ENCODE measurements around the gene LRP5. TPM values are rescaled to one million over a fixed set of nuclear protein-coding genes. Genes with fewer than 3 reads are reported as not detected.

Gene LRP5
- total and polyA plus RNA-seq, 9 of the 15 experiments (the other 6 are each of a cell fraction or from before 2014, with no cell fraction given): 0.48 to 44.2 (median 13.5) TPM

DNA sequence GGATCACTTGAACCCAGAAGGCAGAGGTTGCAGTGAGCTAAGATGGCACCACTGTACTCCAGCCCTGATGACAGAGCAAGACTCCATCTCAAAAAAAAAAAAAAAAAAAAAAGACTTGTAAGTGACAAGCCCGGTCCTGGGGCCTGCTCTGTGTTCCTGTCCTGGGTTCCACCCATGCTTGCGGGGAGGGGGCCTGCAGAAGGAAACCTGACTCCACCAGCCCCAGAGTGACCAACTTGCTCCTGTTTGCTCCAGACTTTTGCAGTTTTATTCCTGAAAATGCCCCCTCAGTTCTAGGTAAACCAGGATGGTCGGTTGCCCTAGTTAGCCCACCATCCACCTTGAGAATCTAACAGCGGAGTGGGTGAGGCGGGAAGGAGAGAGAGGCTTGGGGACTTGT, 10.1 kb upstream of the LRP5 start:
- DNase-seq (ENCODE audit: extremely low read depth in 1 of 4, low spot score in 3 of 4) (no peak), ATAC-seq (no peak), FAIRE-seq (no peak)
- ChIA-PET CTCF (ENCODE audit: low intra/inter-chr PET ratio) (no interaction called here), POLR2A (interaction anchor here (0.6 to 1.1 kb wide), 3 partner anchors 9 to 92 kb away, joined by 3 read pairs; no protein-coding TSS in a partner anchor)
- no TSS peak for BruUV-seq (replicated peaks)
- no peaks in the 10 kb centered on the region for H3K27me3 ChIP-seq (ENCODE audit: control insufficient read depth in 2 of 2, insufficient read depth in 2 of 2, low read length in 2 of 2)
- H3K4me2 ChIP-seq (ENCODE audit: insufficient read depth, low read length): no peak overlapping the region
- no peak overlapping the region for H3K4me3 ChIP-seq
- H3K9me3 ChIP-seq (replicated peaks; ENCODE audit: control insufficient read depth, insufficient read depth, low read depth, low read length): no peaks in the 10 kb centered on the region
- intact Hi-C loops (cut with micrococcal nuclease): no loop called here
- peaks cover 6 to 27% of the 10 kb centered on the region in 2 experiments for H3K4me1 ChIP-seq (replicated peaks in 1 of 2; ENCODE audit: control insufficient read depth in 2 of 2, insufficient read depth in 2 of 2, low read length in 2 of 2)
- H3K79me2 ChIP-seq (ENCODE audit: control insufficient read depth, insufficient read depth, low read length): no peaks in the 10 kb centered on the region
- H4K20me1 ChIP-seq (replicated peaks; ENCODE audit: control insufficient read depth, insufficient read depth, low read length): no peaks in the 10 kb centered on the region
- in situ Hi-C loops (cut with MboI): no loop called here
- H3K9me1 ChIP-seq (ENCODE audit: control insufficient read depth, insufficient read depth, low read length): no peaks in the 10 kb centered on the region
- peak overlapping the region; percentile 53; the same call in 1 of the 2 replicates for H2AFZ ChIP-seq (ENCODE audit: low read depth, low read length)
- H3K36me3 ChIP-seq (ENCODE audit: control insufficient read depth, insufficient read depth, low read length): no peaks in the 10 kb centered on the region
- WGBS (ENCODE audit: insufficient coverage, low coverage, missing lambda C conversion rate): 80% methylated on average over 2 of the region's 5 CpGs
- H3K9ac ChIP-seq (ENCODE audit: insufficient read depth in 1 of 2, low read depth in 2 of 2, low read length in 2 of 2): peak overlapping the region in 1 of 2 experiments; percentile 29; a peak in 1 of 4 replicates
- H3K27ac ChIP-seq (ENCODE audit: extremely low read depth, low read depth, low read length): no peak overlapping the region
- TF ChIP-seq ID3 (CRISPR knock-in tag; IDR thresholded peaks at IDR 0.05): no peak
- no peak for TF ChIP-seq ID3 (tag; IDR thresholded peaks at IDR 0.05)
- no peak for TF ChIP-seq TEAD4 (IDR thresholded peaks at IDR 0.05; ENCODE audit: low read length)
- TF ChIP-seq TEAD4 (CRISPR knock-in tag; IDR thresholded peaks at IDR 0.05; ENCODE audit: borderline replicate concordance): no peak
- TF ChIP-seq ADNP (tag; IDR thresholded peaks at IDR 0.05): no peak
- TF ChIP-seq ZNF644 (tag; IDR thresholded peaks at IDR 0.05; ENCODE audit: low read depth): no peak
- TF ChIP-seq TCF3 (CRISPR knock-in tag; IDR thresholded peaks at IDR 0.05): no peak
- TF ChIP-seq RBM15 (IDR thresholded peaks at IDR 0.05; ENCODE audit: insufficient read depth, low read length): no peak
- no peak for TF ChIP-seq ZNF224 (CRISPR knock-in tag; IDR thresholded peaks at IDR 0.05)
- TF ChIP-seq ZNF212 (CRISPR knock-in tag; IDR thresholded peaks at IDR 0.05): no peak
- TF ChIP-seq MBD2 (IDR thresholded peaks at IDR 0.05; ENCODE audit: borderline replicate concordance, low read depth): no peak
- no peak for TF ChIP-seq ZNF561 (CRISPR knock-in tag; conservative IDR thresholded peaks at IDR 0.05)
- no peak for TF ChIP-seq HDAC6 (IDR thresholded peaks at IDR 0.05; ENCODE audit: low read depth, low read length)
- TF ChIP-seq, protein P1, sequence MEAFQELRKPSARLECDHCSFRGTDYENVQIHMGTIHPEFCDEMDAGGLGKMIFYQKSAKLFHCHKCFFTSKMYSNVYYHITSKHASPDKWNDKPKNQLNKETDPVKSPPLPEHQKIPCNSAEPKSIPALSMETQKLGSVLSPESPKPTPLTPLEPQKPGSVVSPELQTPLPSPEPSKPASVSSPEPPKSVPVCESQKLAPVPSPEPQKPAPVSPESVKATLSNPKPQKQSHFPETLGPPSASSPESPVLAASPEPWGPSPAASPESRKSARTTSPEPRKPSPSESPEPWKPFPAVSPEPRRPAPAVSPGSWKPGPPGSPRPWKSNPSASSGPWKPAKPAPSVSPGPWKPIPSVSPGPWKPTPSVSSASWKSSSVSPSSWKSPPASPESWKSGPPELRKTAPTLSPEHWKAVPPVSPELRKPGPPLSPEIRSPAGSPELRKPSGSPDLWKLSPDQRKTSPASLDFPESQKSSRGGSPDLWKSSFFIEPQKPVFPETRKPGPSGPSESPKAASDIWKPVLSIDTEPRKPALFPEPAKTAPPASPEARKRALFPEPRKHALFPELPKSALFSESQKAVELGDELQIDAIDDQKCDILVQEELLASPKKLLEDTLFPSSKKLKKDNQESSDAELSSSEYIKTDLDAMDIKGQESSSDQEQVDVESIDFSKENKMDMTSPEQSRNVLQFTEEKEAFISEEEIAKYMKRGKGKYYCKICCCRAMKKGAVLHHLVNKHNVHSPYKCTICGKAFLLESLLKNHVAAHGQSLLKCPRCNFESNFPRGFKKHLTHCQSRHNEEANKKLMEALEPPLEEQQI (IDR thresholded peaks at IDR 0.05): no peak
- TF ChIP-seq KDM1A (IDR thresholded peaks at IDR 0.05): no peak
- TF ChIP-seq, protein P2, sequence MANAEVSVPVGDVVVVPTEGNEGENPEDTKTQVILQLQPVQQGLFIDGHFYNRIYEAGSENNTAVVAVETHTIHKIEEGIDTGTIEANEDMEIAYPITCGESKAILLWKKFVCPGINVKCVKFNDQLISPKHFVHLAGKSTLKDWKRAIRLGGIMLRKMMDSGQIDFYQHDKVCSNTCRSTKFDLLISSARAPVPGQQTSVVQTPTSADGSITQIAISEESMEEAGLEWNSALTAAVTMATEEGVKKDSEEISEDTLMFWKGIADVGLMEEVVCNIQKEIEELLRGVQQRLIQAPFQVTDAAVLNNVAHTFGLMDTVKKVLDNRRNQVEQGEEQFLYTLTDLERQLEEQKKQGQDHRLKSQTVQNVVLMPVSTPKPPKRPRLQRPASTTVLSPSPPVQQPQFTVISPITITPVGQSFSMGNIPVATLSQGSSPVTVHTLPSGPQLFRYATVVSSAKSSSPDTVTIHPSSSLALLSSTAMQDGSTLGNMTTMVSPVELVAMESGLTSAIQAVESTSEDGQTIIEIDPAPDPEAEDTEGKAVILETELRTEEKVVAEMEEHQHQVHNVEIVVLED (CRISPR knock-in tag; IDR thresholded peaks at IDR 0.05): no peak

Measured in K562 (cell line).